Measurements from ENCODE around the gene CCDC157. TPM values are rescaled to one million over a fixed set of nuclear protein-coding genes. Genes with fewer than 3 reads are reported as not detected.

The CCDC157 gene
- total and polyA plus RNA-seq, 2 donors (not counting 1 experiment from before 2014, with no cell fraction given) = 3.6 to 6.4 TPM

GRCh38 chr22:30422481-30423300 is 65.9 kb downstream of the CCDC157 start:
- peak overlapping the region; percentile 96 for H2AFZ ChIP-seq (ENCODE audit: insufficient read depth, low read depth, low read length, poor library complexity, severe bottlenecking)
- intact Hi-C loops (cut with micrococcal nuclease) = loop anchor here (1.0 to 10.0 kb wide), 5 partner anchors 31 to 1538 kb away; partner anchors contain the start of genes PIK3IP1, UQCR10, ZMAT5 and ZNRF3

More at GRCh38 chr22:30422481-30423300, 65.9 kb downstream of the CCDC157 start:
- no peak for ATAC-seq (ENCODE audit: low read depth)
- Mint-ChIP-seq H3K27ac (peak overlapping the region; percentile 100), H3K4me1 (peaks cover 48% of the 10 kb centered on the region), H3K9me3 (ENCODE audit: insufficient read depth) (no peaks in the 10 kb centered on the region), H3K4me3 (peak overlapping the region; percentile 99), H3K27me3 (no peaks in the 10 kb centered on the region)
- ChIA-PET CTCF (interaction anchor here (1.1 to 7.0 kb wide), 8 partner anchors 10 to 159 kb away, joined by 3 to 94 read pairs (median 9); partner anchors contain the start of genes CASTOR1 and RNF215), POLR2A (interaction anchor here (0.7 to 2.4 kb wide), 4 partner anchors 8 to 133 kb away, joined by 3 to 16 read pairs (median 6); partner anchors contain the start of gene CASTOR1)
- peaks cover 0 to 5% (median 0%) of the 10 kb centered on the region in 3 donors for H3K9me3 ChIP-seq (ENCODE audit: control extremely low read depth in 1 of 3, control insufficient read depth in 2 of 3, insufficient read depth in 1 of 3, low read length in 2 of 3)
- no peaks in the 10 kb centered on the region for H3K27me3 ChIP-seq (replicated peaks in 1 of 4; ENCODE audit: control extremely low read depth in 1 of 4, control insufficient read depth in 3 of 4, insufficient read depth in 4 of 4, low read length in 3 of 4)
- no peak for TF ChIP-seq EZH2 (IDR thresholded peaks at IDR 0.05; ENCODE audit: borderline replicate concordance, insufficient read depth, low read depth, low read length, poor library complexity, severe bottlenecking)
- TF ChIP-seq CTCF (IDR thresholded peaks at IDR 0.05) = no peak
- H4K20me1 ChIP-seq (ENCODE audit: control insufficient read depth, insufficient read depth, low read length, poor library complexity, severe bottlenecking) = no peaks in the 10 kb centered on the region
- WGBS (ENCODE audit: insufficient coverage) = 45% methylated on average over 14 of the region's 18 CpGs
- no peak for DNase-seq
- peaks cover 0 to 10% of the 10 kb centered on the region in 2 experiments for H3K36me3 ChIP-seq (replicated peaks in 1 of 2; ENCODE audit: control extremely low read depth in 1 of 2, control insufficient read depth in 1 of 2, extremely low read depth in 1 of 2, insufficient read depth in 2 of 2, low read length in 1 of 2)
- H3K9ac ChIP-seq (ENCODE audit: low read length) = peak overlapping the region; percentile 91
- H3K79me2 ChIP-seq (ENCODE audit: control insufficient read depth, insufficient read depth, low read length) = peaks cover 11% of the 10 kb centered on the region
- H3K4me3 ChIP-seq (ENCODE audit: control extremely low read depth in 1 of 5, extremely low read depth in 1 of 5, insufficient read depth in 1 of 5, low read depth in 2 of 5, low read length in 4 of 5) = peak overlapping the region; percentile 34 to 84 (median 76)
- H3K4me1 ChIP-seq (ENCODE audit: control insufficient read depth in 2 of 2, insufficient read depth in 2 of 2, low read length in 2 of 2) = peaks cover 22 to 40% of the 10 kb centered on the region in 2 donors
- peak overlapping the region; percentile 91 for H3K4me2 ChIP-seq (replicated peaks; ENCODE audit: low read depth, low read length, poor library complexity, severe bottlenecking)
- H3K27ac ChIP-seq (ENCODE audit: low read length in 2 of 2) = peak overlapping the region; percentile 78 to 89

All from B cell (primary cell).